ENCODE results near the gene RXRA. TPM values are rescaled to one million over a fixed set of nuclear protein-coding genes. Genes with fewer than 3 reads are reported as not detected.

Gene RXRA
- total RNA-seq, 6 donors from 2014 or later, result 43.8 to 92.7 (median 74.1) TPM

GRCh38 chr9:134440636-134441226, 114.5 kb downstream of the RXRA start:
- Histone ChIP-seq H3K4me1 (peaks cover 45 to 55% (median 52%) of the 10 kb centered on the region in 4 donors), H3K27me3 (no peaks in the 10 kb centered on the region), H3K4me3 (no peak overlapping the region), H3K9me3 (no peaks in the 10 kb centered on the region), H3K27ac (no peak overlapping the region), H3K36me3 (peaks cover 0 to 17% (median 5%) of the 10 kb centered on the region in 4 donors)
- 73 to 75% methylated on average over 10 to 16 of the region's 16 CpGs for WGBS, 2 donors
- no peak for ATAC-seq (ENCODE audit: low FRiP score in 2 of 2)
- peak in 1 of 2 donors; percentile 83 for DNase-seq
- no peak for TF ChIP-seq POLR2A (IDR thresholded peaks at IDR 0.05)
- TF ChIP-seq CTCF (IDR thresholded peaks at IDR 0.05), result no peak
- TF ChIP-seq POLR2AphosphoS5 (IDR thresholded peaks at IDR 0.05), result no peak
- TF ChIP-seq EP300 (IDR thresholded peaks at IDR 0.05), result no peak

GRCh38 chr9:134441227-134442084, 115.2 kb downstream of the RXRA start:
- Histone ChIP-seq H3K36me3 (peaks cover 0 to 12% (median 3%) of the 10 kb centered on the region in 4 donors), H3K27ac (no peak overlapping the region), H3K9me3 (no peaks in the 10 kb centered on the region), H3K27me3 (no peaks in the 10 kb centered on the region), H3K4me1 (peaks cover 38 to 48% (median 44%) of the 10 kb centered on the region in 4 donors), H3K4me3 (no peak overlapping the region)
- ATAC-seq (ENCODE audit: low FRiP score in 2 of 2) (no peak), DNase-seq (peak in 1 of 2 donors; percentile 29)
- 64 to 73% methylated on average over 21 to 23 of the region's 26 CpGs for WGBS, 2 donors
- TF ChIP-seq POLR2A (IDR thresholded peaks at IDR 0.05) (no peak), CTCF (IDR thresholded peaks at IDR 0.05) (no peak), EP300 (IDR thresholded peaks at IDR 0.05) (no peak), POLR2AphosphoS5 (IDR thresholded peaks at IDR 0.05) (no peak)

DNA sequence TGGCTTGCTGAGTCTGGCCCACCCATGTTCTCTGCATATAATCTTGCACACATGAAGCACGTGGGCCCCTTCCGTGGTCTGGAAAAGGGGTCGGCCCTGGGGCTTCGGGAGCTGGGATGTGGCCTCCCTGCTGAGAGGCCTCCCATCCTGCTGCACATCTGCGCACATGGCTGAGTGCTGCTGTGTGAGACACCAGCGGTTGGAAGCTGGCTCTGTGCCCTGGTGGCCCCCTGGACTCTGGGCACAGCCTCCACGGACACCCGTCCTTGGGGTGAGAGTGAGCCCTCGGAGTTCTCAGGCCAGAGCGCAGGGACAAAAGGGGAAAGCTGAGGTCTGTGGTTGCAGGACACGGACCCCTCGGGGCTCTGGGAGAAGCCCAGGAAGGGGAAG, 115.8 kb downstream of the RXRA start:
- no peak for TF ChIP-seq POLR2A (IDR thresholded peaks at IDR 0.05)
- TF ChIP-seq POLR2AphosphoS5 (IDR thresholded peaks at IDR 0.05), result no peak
- TF ChIP-seq EP300 (IDR thresholded peaks at IDR 0.05), result no peak
- no peak for TF ChIP-seq CTCF (IDR thresholded peaks at IDR 0.05)
- 6% methylated on average over 12 of the region's 12 CpGs; no CpG with 5 or more reads in 1 of the 2 donors for WGBS, 2 donors

DNA sequence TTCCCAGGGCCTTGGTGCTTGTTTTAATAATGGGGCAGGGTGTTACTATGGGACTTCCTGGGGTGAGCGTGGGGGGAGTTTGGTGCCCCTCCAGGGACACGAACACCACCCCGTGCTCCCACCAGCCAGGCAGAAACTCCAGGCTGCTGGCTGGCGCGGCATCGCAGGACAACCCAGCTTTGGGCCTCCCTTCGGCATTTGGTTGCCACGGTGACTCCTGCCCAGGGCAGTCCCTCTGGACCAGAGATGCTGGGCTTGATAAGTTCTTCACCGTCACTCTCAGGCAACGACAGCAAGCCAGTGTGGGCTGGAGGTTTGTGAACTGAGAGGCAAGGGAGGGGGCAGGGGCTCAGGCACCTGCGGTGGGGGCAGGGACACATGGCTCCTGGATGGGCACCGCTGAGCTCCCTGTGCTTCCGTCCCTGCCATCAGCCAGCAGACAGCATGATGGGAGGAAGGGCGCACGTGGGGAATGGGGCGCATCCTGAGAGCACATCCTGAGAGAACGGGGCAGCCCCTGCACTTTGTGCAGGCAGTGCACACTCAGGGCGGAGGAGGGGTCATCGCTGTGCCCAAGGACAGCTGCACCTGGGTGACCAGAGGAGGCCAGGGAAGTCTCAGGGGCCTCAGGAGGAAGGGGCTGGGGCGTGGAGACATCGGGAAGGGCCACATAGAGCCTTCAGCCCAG, 116.4 kb downstream of the RXRA start:
- Histone ChIP-seq H3K9me3 (no peaks in the 10 kb centered on the region), H3K27me3 (no peaks in the 10 kb centered on the region), H3K4me1 (peaks cover 28 to 36% (median 33%) of the 10 kb centered on the region in 4 donors), H3K4me3 (no peak overlapping the region), H3K36me3 (peaks cover 0 to under 1% (median 0%) of the 10 kb centered on the region in 4 donors), H3K27ac (no peak overlapping the region)
- ATAC-seq (ENCODE audit: low FRiP score in 2 of 2) (peak in 1 of 2 donors; percentile 7), DNase-seq (peak in 1 of 2 donors; percentile 75)
- TF ChIP-seq EP300 (IDR thresholded peaks at IDR 0.05), result no peak
- no peak for TF ChIP-seq CTCF (IDR thresholded peaks at IDR 0.05)
- no peak for TF ChIP-seq POLR2AphosphoS5 (IDR thresholded peaks at IDR 0.05)
- TF ChIP-seq POLR2A (IDR thresholded peaks at IDR 0.05), result no peak
- WGBS, 2 donors, result 27% methylated on average over 20 of the region's 21 CpGs; no CpG with 5 or more reads in 1 of the 2 donors

More for the DNA sequence above, 115.8 kb downstream of the RXRA start:
- peaks cover 0 to 6% (median under 1%) of the 10 kb centered on the region in 4 donors for H3K36me3 ChIP-seq
- H3K27me3 ChIP-seq, result no peaks in the 10 kb centered on the region
- ATAC-seq (ENCODE audit: low FRiP score in 2 of 2) (peak in 1 of 2 donors; percentile 1), DNase-seq (peak in 1 of 2 donors; percentile 64)
- no peak overlapping the region for H3K4me3 ChIP-seq
- no peaks in the 10 kb centered on the region for H3K9me3 ChIP-seq
- peaks cover 33 to 42% (median 39%) of the 10 kb centered on the region in 4 donors for H3K4me1 ChIP-seq
- no peak overlapping the region for H3K27ac ChIP-seq

All from upper lobe of left lung (tissue), 6 donors.